WTC11 (cell line): ENCODE data around the gene CSNK1A1. TPM values are rescaled to one million over a fixed set of nuclear protein-coding genes. Genes with fewer than 3 reads are reported as not detected.

Source experiments
- ATAC-seq: fragments of 200-7000 bp; cut with Tn5 transposase; 2 replicates; pipeline ENCODE4 v1.10.0; 2021; ENCODE audit warnings: mild to moderate bottlenecking, moderate library complexity
- CTCF ChIA-PET: fragments of 300-600 bp; sonication (Branson Sonifier 250); formaldehyde crosslinking; loops from one replicate; lab custom pipeline; 2021; ENCODE audit warnings: antibody characterized with exemption; lab: Charles Lee
- POLR2A ChIA-PET: fragments of 350-600 bp; sonication (Branson Sonifier 250); formaldehyde crosslinking; loops from one replicate; lab custom pipeline; 2021; ENCODE audit warnings: antibody characterized with exemption; lab: Charles Lee
- DNase-seq: peaks from one replicate; pipeline ENCODE4 v3.0.0; 2021; ENCODE audit warnings: low spot score
- H3K27ac Mint-ChIP-seq: 2 replicates; pipeline ENCODE4 v1.8.0; 2021; ENCODE audit warnings: mixed read lengths
- H3K27me3 Mint-ChIP-seq: 2 replicates; pipeline ENCODE4 v1.8.0; 2021; ENCODE audit warnings: low read depth, mild to moderate bottlenecking, moderate library complexity, mixed read lengths
- H3K36me3 Mint-ChIP-seq: 2 replicates; pipeline ENCODE4 v1.8.0; 2021; ENCODE audit warnings: mixed read lengths
- H3K4me1 Mint-ChIP-seq: 2 replicates; pipeline ENCODE4 v1.8.0; 2022; ENCODE audit warnings: mixed read lengths
- H3K4me3 Mint-ChIP-seq: 2 replicates; pipeline ENCODE4 v1.8.0; 2021; ENCODE audit warnings: mild to moderate bottlenecking, moderate library complexity, mixed read lengths
- H3K9me3 Mint-ChIP-seq: 2 replicates; pipeline ENCODE4 v1.8.0; 2021; ENCODE audit warnings: mixed read lengths
- ATF2 ChIP-seq: sonication (generic); formaldehyde crosslinking; IDR thresholded peaks from 2 replicates; pipeline ENCODE4 v1.8.1; 2022; ENCODE audit warnings: low read depth, missing genetic modification reagents, borderline replicate concordance
- ATF6 ChIP-seq: sonication (generic); formaldehyde crosslinking; IDR thresholded peaks from 2 replicates; pipeline ENCODE4 v1.8.1; 2023; ENCODE audit warnings: mild to moderate bottlenecking, missing genetic modification reagents
- E2F4 ChIP-seq: sonication (generic); formaldehyde crosslinking; IDR thresholded peaks from 2 replicates; pipeline ENCODE4 v1.8.1; 2022; ENCODE audit warnings: low read depth, mild to moderate bottlenecking, moderate library complexity, missing genetic modification reagents, borderline replicate concordance
- HMGXB4 ChIP-seq: sonication (generic); formaldehyde crosslinking; IDR thresholded peaks from 2 replicates; pipeline ENCODE4 v1.8.1; 2023; ENCODE audit warnings: mild to moderate bottlenecking, moderate library complexity, missing genetic modification reagents
- NR3C1 ChIP-seq: sonication (generic); formaldehyde crosslinking; conservative IDR thresholded peaks from 2 replicates; pipeline ENCODE4 v1.8.1; 2023; ENCODE audit warnings: low read depth, mild to moderate bottlenecking, missing genetic modification reagents
- PRRX2 ChIP-seq: fragments of 250-450 bp; sonication (Bioruptor Pico); IDR thresholded peaks from 2 replicates; pipeline ENCODE4 v1.8.0; 2021; ENCODE audit warnings: mild to moderate bottlenecking
- STAT6 ChIP-seq: sonication (generic); formaldehyde crosslinking; conservative IDR thresholded peaks from 2 replicates; pipeline ENCODE4 v1.8.1; 2023; ENCODE audit warnings: mild to moderate bottlenecking, low read depth, missing genetic modification reagents, moderate library complexity
- ZBTB43 ChIP-seq: sonication (generic); formaldehyde crosslinking; IDR thresholded peaks from 2 replicates; pipeline ENCODE4 v1.8.1; 2023; ENCODE audit warnings: mild to moderate bottlenecking, missing genetic modification reagents
- ZMAT4 ChIP-seq: fragments of 250-450 bp; sonication (Bioruptor Pico); IDR thresholded peaks from 2 replicates; pipeline ENCODE4 v1.9.0; 2021; ENCODE audit warnings: mild to moderate bottlenecking
- ZNF317 ChIP-seq: sonication (generic); formaldehyde crosslinking; IDR thresholded peaks from 2 replicates; pipeline ENCODE4 v1.8.1; 2023; ENCODE audit warnings: low read depth, mild to moderate bottlenecking, moderate library complexity, missing genetic modification reagents, borderline replicate concordance
- total RNA-seq: library from RNA; stranded (reverse); gene quantifications from 3 replicates; pipeline ENCODE4 v1.2.3, GENCODE V29; 2021

The CSNK1A1 gene
- total RNA-seq, 1 experiment from 2014 or later = 276 TPM

GRCh38 chr5:149572170-149572569 lies 20.9 kb upstream of the CSNK1A1 start (continued):
- TF ChIP-seq ATF6 (no peak), ATF2 (CRISPR knock-in tag) (no peak), NR3C1 (CRISPR knock-in tag) (no peak), ZMAT4 (no peak), ZBTB43 (CRISPR knock-in tag) (no peak), E2F4 (no peak), PRRX2 (CRISPR knock-in tag) (no peak)

GRCh38 chr5:149567226-149567625 lies 16.0 kb upstream of the CSNK1A1 start:
- no peak for DNase-seq
- Mint-ChIP-seq H3K27ac (no peak overlapping the region), H3K36me3 (no peaks in the 10 kb centered on the region), H3K9me3 (no peaks in the 10 kb centered on the region), H3K4me3 (no peak overlapping the region), H3K27me3 (no peaks in the 10 kb centered on the region), H3K4me1 (peaks cover 18% of the 10 kb centered on the region)
- ChIA-PET POLR2A (no interaction called here), CTCF (interaction anchor here (3.1 kb wide), 1 partner anchor 126 kb away, joined by 57 read pairs; no protein-coding TSS in a partner anchor)
- no peak for ATAC-seq
- TF ChIP-seq HMGXB4 = no peak
- TF ChIP-seq STAT6 (CRISPR knock-in tag) = no peak
- no peak for TF ChIP-seq PRRX2 (CRISPR knock-in tag)
- TF ChIP-seq ZMAT4 = no peak
- no peak for TF ChIP-seq ZNF317 (CRISPR knock-in tag)
